Myocyte (in vitro differentiated cells): ENCODE measurements around the gene FNDC7. TPM values are rescaled to one million over a fixed set of nuclear protein-coding genes. Genes with fewer than 3 reads are reported as not detected.

Experiments used
- total RNA-seq: library from RNA; depleted of rRNA; stranded (reverse); fragments of >200 nt; gene quantifications from 2 replicates; pipeline ENCODE4 v1.2.3, GENCODE V29; 2014

FNDC7 gene
- total RNA-seq, 1 donor from 2014 or later: not detected

Other genes starting within 250 kb of the FNDC7 start
- gene EEIG2, start 152.8 kb upstream of the FNDC7 start, total RNA-seq: 4.5 and 5.9 TPM in 2 replicates
- gene HENMT1, start 51.8 kb upstream of the FNDC7 start, total RNA-seq: 0.19 TPM in 1 of 2 replicates, not detected in the other
- gene PRPF38B, start 20.6 kb upstream of the FNDC7 start, total RNA-seq: 16.1 and 21.1 TPM in 2 replicates
- 40.0 and 65.7 TPM in 2 replicates for gene STXBP3, start 33.8 kb downstream of the FNDC7 start, total RNA-seq
- 0.31 and 1.8 TPM in 2 replicates for gene AKNAD1, start 144.2 kb downstream of the FNDC7 start, total RNA-seq
- gene GPSM2, start 164.1 kb downstream of the FNDC7 start, total RNA-seq: 103 and 146 TPM in 2 replicates